ENCODE measurements around the gene KCNC4. TPM values are rescaled to one million over a fixed set of nuclear protein-coding genes. Genes with fewer than 3 reads are reported as not detected.

KCNC4 gene
- total RNA-seq, 6 experiments from 2014 or later, result 0.37 to 4.4 (median 1.7) TPM

GRCh38 chr1:110243146-110243545, 33.0 kb downstream of the KCNC4 start:
- H3K4me1 ChIP-seq, result no peaks in the 10 kb centered on the region
- H3K9me3 ChIP-seq, result no peaks in the 10 kb centered on the region
- intact Hi-C loops (cut with DNase I), result no loop called here
- TF ChIP-seq POLR2A (IDR thresholded peaks at IDR 0.05) (no peak), CTCF (IDR thresholded peaks at IDR 0.05) (no peak)
- no peaks in the 10 kb centered on the region for H3K27me3 ChIP-seq
- ATAC-seq, result no peak
- no peaks in the 10 kb centered on the region for H3K36me3 ChIP-seq
- no peak for DNase-seq
- no peak overlapping the region for H3K27ac ChIP-seq
- H3K4me3 ChIP-seq, result no peak overlapping the region
- WGBS (ENCODE audit: insufficient coverage, low coverage, low lambda C conversion rate, missing lambda C conversion rate), result 54% methylated on average over 3 of the region's 7 CpGs

- TF ChIP-seq POLR2A (IDR thresholded peaks at IDR 0.05), result no peak
- no peak for TF ChIP-seq CTCF (IDR thresholded peaks at IDR 0.05)
- Histone ChIP-seq H3K36me3 (no peaks in the 10 kb centered on the region), H3K27ac (no peak overlapping the region), H3K27me3 (no peaks in the 10 kb centered on the region), H3K4me3 (no peak overlapping the region), H3K4me1 (no peaks in the 10 kb centered on the region), H3K9me3 (no peaks in the 10 kb centered on the region)
- intact Hi-C loops (cut with DNase I), result no loop called here
- whole genome bisulfite sequencing (ENCODE audit: insufficient coverage, low coverage, low lambda C conversion rate, missing lambda C conversion rate), result 50% methylated on average over 9 of the region's 9 CpGs
- DNase-seq (no peak), ATAC-seq (no peak)
These were observed 33.5 kb downstream of the KCNC4 start for GRCh38 chr1:110243574-110243973.

- TF ChIP-seq POLR2A (IDR thresholded peaks at IDR 0.05), result no peak
- no peak for TF ChIP-seq CTCF (IDR thresholded peaks at IDR 0.05)
- no peaks in the 10 kb centered on the region for H3K4me1 ChIP-seq
- WGBS (ENCODE audit: insufficient coverage, low coverage, low lambda C conversion rate, missing lambda C conversion rate), result 61% methylated on average over 8 of the region's 9 CpGs
- ATAC-seq (no peak), DNase-seq (no peak)
- H3K9me3 ChIP-seq, result no peaks in the 10 kb centered on the region
- intact Hi-C loops (cut with DNase I), result no loop called here
- no peaks in the 10 kb centered on the region for H3K27me3 ChIP-seq
- H3K36me3 ChIP-seq, result no peaks in the 10 kb centered on the region
- H3K27ac ChIP-seq, result no peak overlapping the region
- H3K4me3 ChIP-seq, result no peak overlapping the region
These were observed 35.9 kb downstream of the KCNC4 start for GRCh38 chr1:110245876-110246620.

- DNase-seq (no peak), ATAC-seq (no peak)
- Histone ChIP-seq H3K9me3 (no peaks in the 10 kb centered on the region), H3K4me1 (no peaks in the 10 kb centered on the region), H3K27me3 (no peaks in the 10 kb centered on the region), H3K27ac (no peak overlapping the region), H3K36me3 (no peaks in the 10 kb centered on the region), H3K4me3 (no peak overlapping the region)
- WGBS (ENCODE audit: insufficient coverage, low coverage, low lambda C conversion rate, missing lambda C conversion rate), result 65% methylated on average over 3 of the region's 4 CpGs
- intact Hi-C loops (cut with DNase I), result no loop called here
- TF ChIP-seq POLR2A (IDR thresholded peaks at IDR 0.05) (no peak), CTCF (IDR thresholded peaks at IDR 0.05) (no peak)
These were observed 38.6 kb downstream of the KCNC4 start for GRCh38 chr1:110248746-110249145.

Data from right lobe of liver (tissue), 6 donors.